ENCODE measurements around the gene TRIM40. TPM values are rescaled to one million over a fixed set of nuclear protein-coding genes. Genes with fewer than 3 reads are reported as not detected.
A peak's percentile ranks its signal among the peaks of the same experiment; 100 is the strongest.

TRIM40 gene
- total RNA-seq, 1 donor from 2014 or later = not detected

GRCh38 chr6:30145818-30146217 is 9.9 kb downstream of the TRIM40 start:
- DNase-seq (ENCODE audit: low spot score in 2 of 2) (no peak), FAIRE-seq (no peak)

DNA sequence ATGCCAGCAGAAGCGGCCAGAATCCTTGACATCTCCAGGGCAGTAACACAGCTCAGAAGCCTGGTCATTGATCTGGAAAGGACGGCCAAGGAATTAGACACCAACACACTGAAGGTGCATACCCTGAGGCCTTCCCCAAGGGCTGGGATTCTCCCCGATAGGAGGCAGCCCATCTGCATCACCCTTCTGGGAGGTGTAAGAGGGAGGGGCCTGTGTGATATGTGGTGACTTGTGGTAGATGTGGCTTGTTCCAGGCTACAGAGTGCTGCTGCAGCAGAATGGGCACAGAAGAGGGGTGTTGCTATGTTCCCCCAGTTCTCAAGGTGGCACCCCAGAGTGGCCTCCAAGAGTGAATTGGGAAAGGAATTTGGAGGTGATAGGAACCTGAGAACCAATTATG is 11.2 kb downstream of the TRIM40 start:
- FAIRE-seq (no peak), DNase-seq (ENCODE audit: low spot score in 2 of 2) (no peak)

- no peak for DNase-seq (ENCODE audit: low spot score in 2 of 2)
- FAIRE-seq = no peak
Measured at GRCh38 chr6:30149234-30149633, 13.3 kb downstream of the TRIM40 start.

GRCh38 chr6:30149858-30150550 is 14.1 kb downstream of the TRIM40 start:
- FAIRE-seq (no peak), DNase-seq (ENCODE audit: low spot score in 2 of 2) (no peak)

DNA sequence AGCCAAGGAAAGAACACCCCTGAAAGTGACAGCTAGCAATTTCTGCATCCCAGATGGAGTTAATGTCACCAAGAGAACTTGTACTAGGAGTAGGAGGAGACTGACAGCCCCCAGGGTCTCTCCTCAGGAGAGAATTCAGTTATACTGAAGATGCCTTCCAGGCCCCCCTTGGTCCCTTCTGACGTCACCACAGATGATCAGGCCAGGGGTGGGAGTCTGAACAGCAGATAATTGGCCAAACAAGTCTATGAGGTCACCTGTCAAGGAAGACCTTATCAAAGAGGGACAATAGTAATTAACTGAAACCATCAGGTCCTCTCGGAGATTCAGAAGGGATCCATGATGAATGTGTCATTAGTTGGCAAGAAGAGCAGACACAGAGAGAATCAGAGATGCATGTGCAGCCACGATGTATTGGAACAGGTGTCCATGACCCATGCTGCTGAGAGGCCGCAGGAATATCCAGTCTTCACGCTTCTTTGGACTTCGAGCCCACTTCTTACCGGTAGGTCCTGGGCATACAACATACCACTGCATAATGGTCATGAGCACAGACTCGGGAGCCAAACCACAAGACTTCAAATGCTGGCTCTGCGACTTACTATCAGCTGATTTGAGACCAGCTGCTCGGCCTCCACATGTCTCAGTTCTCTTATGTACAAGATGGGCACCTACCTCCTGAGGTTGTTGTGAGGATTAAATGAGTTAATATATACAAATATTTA is 14.9 kb downstream of the TRIM40 start:
- FAIRE-seq = no peak
- DNase-seq (ENCODE audit: low spot score in 2 of 2) = no peak

- no peak for FAIRE-seq
- no peak for DNase-seq (ENCODE audit: low spot score in 2 of 2)
Measured at GRCh38 chr6:30151580-30151979, 15.6 kb downstream of the TRIM40 start.

GRCh38 chr6:30152016-30152673 is 16.2 kb downstream of the TRIM40 start:
- FAIRE-seq = no peak
- no peak for DNase-seq (ENCODE audit: low spot score in 2 of 2)

GRCh38 chr6:30152910-30153610 is 17.1 kb downstream of the TRIM40 start:
- DNase-seq (ENCODE audit: low spot score in 2 of 2) = no peak
- no peak for FAIRE-seq

DNA sequence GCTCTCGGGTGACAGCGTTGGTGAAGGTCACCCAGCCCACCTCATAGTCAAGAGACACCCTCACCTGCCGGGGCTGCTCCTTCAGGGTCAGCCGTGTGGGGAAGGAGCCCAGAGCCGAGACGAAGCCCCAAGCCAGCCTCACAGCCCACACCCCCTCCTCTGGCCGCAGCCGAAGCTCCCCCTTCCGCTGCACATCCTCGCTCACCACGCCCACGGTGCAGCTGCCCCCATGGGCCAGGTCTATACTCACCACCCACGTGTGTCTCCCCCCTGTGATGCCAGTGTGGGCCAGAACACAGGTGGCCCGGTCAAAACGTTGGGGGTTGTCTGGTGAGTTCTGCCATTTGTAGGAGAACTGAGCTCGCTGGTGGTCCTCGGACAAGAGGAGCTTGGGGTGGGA is 18.1 kb downstream of the TRIM40 start:
- FAIRE-seq (no peak), DNase-seq (ENCODE audit: low spot score in 2 of 2) (no peak)

DNA sequence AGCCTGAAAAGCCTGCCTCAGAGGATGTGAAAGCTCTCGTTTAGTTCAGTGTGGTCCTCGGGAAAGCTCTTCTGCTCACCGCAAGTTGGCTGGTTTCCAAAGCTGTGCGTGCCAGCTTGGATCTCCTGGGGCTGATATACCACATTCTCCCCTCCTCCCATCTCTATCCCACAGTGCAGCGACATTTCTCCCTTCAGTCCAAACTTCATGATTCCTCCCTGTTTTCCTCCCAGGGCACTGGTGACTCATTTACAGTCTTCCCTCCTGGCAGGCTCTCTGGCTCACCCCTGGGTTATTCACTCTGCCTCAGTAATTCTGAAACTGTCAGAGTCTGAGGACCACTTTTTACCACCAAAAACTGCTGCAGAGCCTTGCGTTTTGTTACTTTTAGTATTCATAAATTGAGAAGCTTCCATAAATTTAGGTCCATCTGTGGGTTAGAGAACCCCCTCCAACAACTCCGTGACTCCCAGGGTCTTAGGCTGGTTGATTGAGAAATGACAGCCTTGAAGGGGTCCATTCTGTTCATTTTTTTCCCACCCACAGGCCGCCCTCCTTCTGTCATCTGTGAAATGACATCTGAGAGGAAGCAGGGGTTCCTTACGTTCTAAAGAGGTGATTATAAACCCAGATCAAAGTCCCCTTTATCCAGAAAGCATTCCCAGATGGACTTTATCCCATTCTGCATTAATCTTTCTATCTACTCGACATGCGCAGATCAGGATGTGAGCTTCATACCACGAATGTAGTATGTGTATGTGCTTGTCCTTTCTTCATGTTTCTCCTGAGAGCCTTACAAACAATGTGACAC is 19.0 kb downstream of the TRIM40 start:
- FAIRE-seq (no peak), DNase-seq (ENCODE audit: low spot score in 2 of 2) (no peak)

DNA sequence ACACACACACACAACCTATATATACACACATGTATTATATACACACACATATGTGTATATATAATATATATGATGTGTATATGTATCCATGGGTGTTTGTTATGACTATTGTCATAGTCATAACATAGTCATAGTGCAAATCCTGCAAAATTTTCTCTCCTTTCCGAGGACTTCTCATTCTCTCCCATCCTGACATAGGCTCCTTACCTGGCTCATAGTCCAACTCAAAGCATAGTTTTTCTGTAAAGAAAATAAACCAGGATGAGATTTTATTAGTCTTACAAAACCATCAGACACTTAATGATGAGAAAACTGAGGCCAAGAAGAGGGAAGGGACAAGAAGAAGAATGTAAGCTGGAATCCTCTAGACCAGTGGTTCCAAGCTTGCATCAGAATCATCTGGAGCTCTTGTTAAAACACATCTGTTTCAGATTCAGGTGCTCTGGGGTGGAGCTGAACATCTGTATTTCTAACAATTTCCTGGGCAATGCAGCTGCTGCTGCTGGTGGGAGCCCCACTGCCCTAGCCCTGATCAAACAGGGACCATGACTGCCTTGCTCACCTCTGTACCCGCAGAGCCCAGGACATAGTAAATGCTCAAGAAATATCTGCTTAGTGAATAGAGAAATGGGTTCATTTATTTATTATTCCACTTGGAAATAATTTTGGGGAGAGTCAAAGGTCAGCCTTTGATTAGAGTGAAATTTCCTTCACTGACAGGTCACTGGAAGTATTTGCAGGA is 19.8 kb downstream of the TRIM40 start:
- DNase-seq (ENCODE audit: low spot score in 2 of 2) (no peak), FAIRE-seq (no peak)

- DNase-seq (ENCODE audit: low spot score in 2 of 2) = no peak
- no peak for FAIRE-seq
Measured at GRCh38 chr6:30156262-30156599, 20.3 kb downstream of the TRIM40 start.

DNA sequence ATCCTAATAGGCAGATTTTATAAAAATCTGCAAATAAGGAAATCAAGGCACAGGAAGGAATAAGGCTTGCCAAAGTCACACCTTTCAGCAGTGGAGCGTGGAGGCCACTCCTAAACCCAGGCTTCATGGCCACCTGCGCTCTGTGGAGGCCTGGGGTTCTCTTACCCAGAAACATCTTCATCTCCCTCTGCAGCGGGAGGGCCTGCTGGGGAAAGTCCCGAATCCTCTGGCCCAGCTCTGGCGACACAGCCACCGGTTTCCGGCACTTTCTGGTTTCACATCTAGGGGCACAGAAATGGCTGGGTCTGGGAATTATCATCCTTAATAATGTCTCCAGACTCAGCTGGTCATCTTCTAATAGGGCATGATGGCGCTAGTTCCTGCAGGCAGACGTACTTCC is 20.8 kb downstream of the TRIM40 start:
- FAIRE-seq = no peak
- DNase-seq (ENCODE audit: low spot score in 2 of 2) = no peak

GRCh38 chr6:30157581-30157980 is 21.6 kb downstream of the TRIM40 start:
- FAIRE-seq (no peak), DNase-seq (ENCODE audit: low spot score in 2 of 2) (no peak)

- FAIRE-seq (no peak), DNase-seq (ENCODE audit: low spot score in 2 of 2) (no peak)
Measured at GRCh38 chr6:30157999-30158398, 22.1 kb downstream of the TRIM40 start.

DNA sequence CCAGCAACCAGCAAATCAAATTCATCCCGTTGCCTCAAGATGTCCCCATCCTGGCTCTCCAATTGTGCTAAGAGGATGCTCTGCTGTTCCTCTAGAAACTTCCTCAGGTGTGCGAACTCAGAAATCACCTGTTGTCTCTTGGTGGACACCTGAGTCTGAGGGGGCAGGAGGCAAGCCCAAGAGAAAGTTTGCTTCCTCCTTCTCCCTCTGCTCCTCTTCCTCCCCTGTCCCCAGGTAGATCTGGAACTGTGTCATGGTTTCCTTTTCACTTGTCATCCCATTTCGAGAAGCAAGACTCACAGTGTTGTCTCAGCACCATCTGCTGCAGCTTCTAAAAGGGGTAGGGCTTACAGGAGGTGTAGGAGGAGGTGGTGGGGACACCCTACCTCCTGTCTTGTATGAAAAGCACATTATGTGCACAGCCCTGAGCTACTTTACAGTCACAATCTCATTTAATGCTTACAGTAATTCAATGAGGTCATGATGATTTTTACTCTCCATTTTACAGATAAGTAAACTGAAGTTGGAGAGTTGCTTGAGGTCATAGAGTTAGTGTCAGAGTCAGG is 22.6 kb downstream of the TRIM40 start:
- DNase-seq (ENCODE audit: low spot score in 2 of 2) (peak in 1 of 2 donors; percentile 39), FAIRE-seq (no peak)

- FAIRE-seq (no peak), DNase-seq (ENCODE audit: low spot score in 2 of 2) (no peak)
Measured at GRCh38 chr6:30160008-30160784, 24.3 kb downstream of the TRIM40 start.

- no peak for FAIRE-seq
- no peak for DNase-seq (ENCODE audit: low spot score in 2 of 2)
Measured at GRCh38 chr6:30160785-30161531, 25.0 kb downstream of the TRIM40 start, which contains the start of gene TRIM10. TRIM10 (minus strand) TSS chr6:30161211; CDS start chr6:30160858, 353 bp downstream.

All from frontal cortex (tissue), 4 donors.